ENCODE measurements around the gene GTSE1.

GRCh38 chr22:46322711-46323110 lies 26.0 kb downstream of the GTSE1 start:
- TF ChIP-seq PATZ1 (CRISPR knock-in tag; IDR thresholded peaks at IDR 0.05; ENCODE audit: borderline replicate concordance) (no peak), RARB (CRISPR knock-in tag; IDR thresholded peaks at IDR 0.05) (no peak), GLIS3 (CRISPR knock-in tag; IDR thresholded peaks at IDR 0.05) (no peak), POU6F1 (CRISPR knock-in tag; IDR thresholded peaks at IDR 0.05; ENCODE audit: borderline replicate concordance, low read depth) (no peak), TSHZ2 (CRISPR knock-in tag; IDR thresholded peaks at IDR 0.05) (no peak), TOX (CRISPR knock-in tag; IDR thresholded peaks at IDR 0.05; ENCODE audit: borderline replicate concordance) (no peak)

All from SK-N-SH treated with all-trans-retinoic acid at 6 μM for 48 hours (cell line).